ENCODE results near the gene TMEM163. TPM values are rescaled to one million over a fixed set of nuclear protein-coding genes. Genes with fewer than 3 reads are reported as not detected.

The TMEM163 gene
- total and polyA plus RNA-seq, 8 donors = 0.58 to 16.7 (median 3.2) TPM; not detected in 1

GRCh38 chr2:134665727-134666506 lies 52.9 kb downstream of the TMEM163 start:
- H3K36me3 ChIP-seq = no peaks in the 10 kb centered on the region

DNA sequence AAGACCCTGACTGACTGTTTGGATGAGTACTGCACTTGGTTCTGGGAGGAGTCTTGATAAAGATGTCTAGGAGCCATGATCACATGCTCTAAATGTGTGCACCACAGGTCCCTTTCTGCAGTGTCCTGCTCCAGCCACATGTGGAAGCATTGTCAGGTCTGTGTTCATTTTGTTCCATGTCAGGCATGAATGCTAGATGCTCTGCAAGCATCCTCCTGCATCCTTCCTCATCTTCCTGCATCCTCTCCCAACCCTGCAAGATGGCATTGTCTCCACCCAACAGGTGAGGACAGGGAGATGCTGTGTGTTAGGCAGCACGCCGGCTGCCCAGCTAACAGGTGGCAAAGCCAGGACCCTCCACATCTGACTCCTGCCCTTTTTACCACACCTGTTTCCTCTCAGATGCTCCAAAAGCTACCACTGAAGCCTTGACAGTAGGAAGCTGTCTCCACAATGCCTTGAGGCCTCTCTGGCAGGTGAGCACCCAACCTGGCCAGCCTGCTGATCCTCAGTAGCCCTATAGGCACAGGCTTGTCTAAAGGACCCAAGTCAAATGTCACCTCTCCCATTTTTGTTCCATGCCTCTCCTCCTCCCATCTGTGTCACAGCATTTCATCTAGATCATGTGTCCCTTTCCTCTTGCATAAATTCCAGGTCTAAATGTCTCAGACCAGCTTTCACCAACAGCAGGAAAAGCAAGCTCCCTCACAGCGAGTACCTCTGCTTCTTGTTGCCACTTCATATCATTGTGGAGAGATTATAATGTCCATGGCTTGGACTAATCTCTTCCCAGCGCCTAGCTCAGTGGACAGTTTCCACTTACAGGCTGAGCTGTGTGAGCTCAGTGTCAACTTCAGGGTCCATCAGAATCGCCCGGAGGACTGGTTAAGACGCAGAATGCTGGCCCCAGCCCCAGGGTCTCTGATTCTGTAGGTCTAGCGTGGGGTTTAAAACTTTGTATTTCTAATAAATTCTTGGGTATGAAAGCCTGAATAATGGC lies 55.0 kb downstream of the TMEM163 start:
- Histone ChIP-seq H3K36me3 (no peaks in the 10 kb centered on the region), H3K4me1 (peaks cover 0 to 6% (median 0%) of the 10 kb centered on the region in 4 donors), H3K4me3 (no peak overlapping the region), H3K27me3 (no peaks in the 10 kb centered on the region), H3K9me3 (no peaks in the 10 kb centered on the region), H3K27ac (no peak overlapping the region)
- 83 to 94% (median 92%) methylated on average over 8 of the region's 8 CpGs for WGBS, 5 donors
- TF ChIP-seq POLR2A (IDR thresholded peaks at IDR 0.05) = no peak
- no peak for TF ChIP-seq POLR2AphosphoS5 (IDR thresholded peaks at IDR 0.05)
- TF ChIP-seq CTCF (IDR thresholded peaks at IDR 0.05) = no peak
- TF ChIP-seq EP300 (IDR thresholded peaks at IDR 0.05) = no peak
- intact Hi-C loops (cut with DNase I; ENCODE audit: low total_unique reads) = no loop called here
- no peak for DNase-seq

More at GRCh38 chr2:134665727-134666506, 52.9 kb downstream of the TMEM163 start:
- no peaks in the 10 kb centered on the region for H3K27me3 ChIP-seq
- H3K4me3 ChIP-seq = no peak overlapping the region
- no peak overlapping the region for H3K27ac ChIP-seq
- intact Hi-C loops (cut with DNase I; ENCODE audit: low total_unique reads) = no loop called here
- H3K4me1 ChIP-seq = peaks cover 4 to 20% (median 11%) of the 10 kb centered on the region in 4 donors
- no peaks in the 10 kb centered on the region for H3K9me3 ChIP-seq
- 76 to 85% (median 78%) methylated on average over 7 of the region's 7 CpGs for WGBS, 5 donors
- no peak for TF ChIP-seq POLR2A (IDR thresholded peaks at IDR 0.05)
- no peak for TF ChIP-seq POLR2AphosphoS5 (IDR thresholded peaks at IDR 0.05)
- TF ChIP-seq CTCF (IDR thresholded peaks at IDR 0.05) = no peak
- no peak for TF ChIP-seq EP300 (IDR thresholded peaks at IDR 0.05)
- DNase-seq = no peak

DNA sequence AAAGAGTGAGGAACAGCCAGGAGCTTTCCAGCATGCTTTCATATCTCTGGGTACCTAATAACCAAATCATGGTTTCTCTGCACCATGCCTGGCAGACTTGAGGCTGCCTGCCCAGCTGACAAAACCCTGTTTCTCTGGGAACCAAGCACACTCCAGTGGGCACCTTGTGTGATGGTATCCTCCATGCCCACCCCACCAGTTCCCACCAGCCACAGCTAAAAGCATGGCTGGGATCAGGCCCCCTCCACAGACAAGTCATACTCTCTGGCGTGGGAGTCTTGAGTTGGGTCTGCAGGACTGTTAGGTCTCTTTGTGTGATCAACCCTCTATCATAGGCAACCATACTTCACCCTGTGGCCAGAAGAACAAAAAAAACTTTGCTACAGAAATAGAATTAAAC lies 56.0 kb downstream of the TMEM163 start:
- H3K9me3 ChIP-seq = no peaks in the 10 kb centered on the region
- no peaks in the 10 kb centered on the region for H3K36me3 ChIP-seq
- H3K27ac ChIP-seq = no peak overlapping the region
- no peaks in the 10 kb centered on the region for H3K27me3 ChIP-seq
- 96 to 100% (median 100%) methylated on average over 1 of the region's 1 CpG for WGBS, 5 donors
- intact Hi-C loops (cut with DNase I; ENCODE audit: low total_unique reads) = no loop called here
- TF ChIP-seq POLR2AphosphoS5 (IDR thresholded peaks at IDR 0.05) = no peak
- TF ChIP-seq POLR2A (IDR thresholded peaks at IDR 0.05) = no peak
- no peak for TF ChIP-seq EP300 (IDR thresholded peaks at IDR 0.05)
- no peak for TF ChIP-seq CTCF (IDR thresholded peaks at IDR 0.05)
- no peak for DNase-seq
- H3K4me1 ChIP-seq = peaks cover 0 to 6% (median 0%) of the 10 kb centered on the region in 4 donors
- H3K4me3 ChIP-seq = no peak overlapping the region

- DNase-seq = no peak
- TF ChIP-seq CTCF (IDR thresholded peaks at IDR 0.05) (no peak), POLR2A (IDR thresholded peaks at IDR 0.05) (no peak), POLR2AphosphoS5 (IDR thresholded peaks at IDR 0.05) (no peak), EP300 (IDR thresholded peaks at IDR 0.05) (no peak)
- H3K9me3 ChIP-seq = no peaks in the 10 kb centered on the region
- H3K4me3 ChIP-seq = no peak overlapping the region
- H3K36me3 ChIP-seq = no peaks in the 10 kb centered on the region
- H3K4me1 ChIP-seq = no peaks in the 10 kb centered on the region
- no peaks in the 10 kb centered on the region for H3K27me3 ChIP-seq
- intact Hi-C loops (cut with DNase I; ENCODE audit: low total_unique reads) = no loop called here
- WGBS, 5 donors = 80 to 93% (median 86%) methylated on average over 7 of the region's 7 CpGs
- no peak overlapping the region for H3K27ac ChIP-seq
These were observed 58.0 kb downstream of the TMEM163 start for GRCh38 chr2:134660626-134661402.

All from stomach (tissue), 9 donors.